Astrocyte of the cerebellum (primary cell): Measurements from ENCODE around the gene CENATAC.

Experiments used
- DNase-seq: peaks from one replicate; pipeline ENCODE4 v3.0.0-alpha.2; 2011; ENCODE audit warnings: low read depth
- H3K4me3 ChIP-seq: 2 replicates; pipeline ENCODE4 v1.5.1; 2011; ENCODE audit warnings: mild to moderate bottlenecking, low read depth, low read length, moderate library complexity
- CTCF ChIP-seq: IDR thresholded peaks from 2 replicates; pipeline ENCODE4 v1.5.1; 2012; ENCODE audit warnings: low read length, low read depth, moderate library complexity, mild to moderate bottlenecking; ENCODE audit errors: missing control alignments
- in situ Hi-C: cut with HindIII; loops from 2 replicates; pipeline ENCODE4 v1.10.0; 2017; ENCODE audit warnings: low sequenced_read_pairs

CENATAC gene

GRCh38 chr11:119025978-119026766 is 28.2 kb downstream of the CENATAC start:
- no peak for TF ChIP-seq CTCF
- H3K4me3 ChIP-seq: no peak overlapping the region
- DNase-seq: no peak
- in situ Hi-C loops: no loop called here

- in situ Hi-C loops: no loop called here
- TF ChIP-seq CTCF: no peak
These were observed 29.0 kb downstream of the CENATAC start for GRCh38 chr11:119026970-119027369.

GRCh38 chr11:119027561-119028345 is 29.8 kb downstream of the CENATAC start:
- no peak for TF ChIP-seq CTCF
- no peak for DNase-seq
- no peak overlapping the region for H3K4me3 ChIP-seq
- in situ Hi-C loops: no loop called here

More at GRCh38 chr11:119026970-119027369, 29.0 kb downstream of the CENATAC start:
- DNase-seq: no peak
- H3K4me3 ChIP-seq: no peak overlapping the region

GRCh38 chr11:119028346-119029068 is 30.6 kb downstream of the CENATAC start:
- no peak overlapping the region for H3K4me3 ChIP-seq
- no peak for DNase-seq
- TF ChIP-seq CTCF: no peak
- in situ Hi-C loops: no loop called here

- no peak for DNase-seq
- in situ Hi-C loops: no loop called here
- no peak for TF ChIP-seq CTCF
- H3K4me3 ChIP-seq: no peak overlapping the region
These were observed 31.1 kb downstream of the CENATAC start for GRCh38 chr11:119029069-119029339.

GRCh38 chr11:119029340-119030028 is 31.5 kb downstream of the CENATAC start:
- in situ Hi-C loops: no loop called here
- TF ChIP-seq CTCF: no peak
- no peak for DNase-seq
- peak overlapping the region; percentile 85 for H3K4me3 ChIP-seq
